ENCODE data around the gene C19orf25.

C19orf25 gene

DNA sequence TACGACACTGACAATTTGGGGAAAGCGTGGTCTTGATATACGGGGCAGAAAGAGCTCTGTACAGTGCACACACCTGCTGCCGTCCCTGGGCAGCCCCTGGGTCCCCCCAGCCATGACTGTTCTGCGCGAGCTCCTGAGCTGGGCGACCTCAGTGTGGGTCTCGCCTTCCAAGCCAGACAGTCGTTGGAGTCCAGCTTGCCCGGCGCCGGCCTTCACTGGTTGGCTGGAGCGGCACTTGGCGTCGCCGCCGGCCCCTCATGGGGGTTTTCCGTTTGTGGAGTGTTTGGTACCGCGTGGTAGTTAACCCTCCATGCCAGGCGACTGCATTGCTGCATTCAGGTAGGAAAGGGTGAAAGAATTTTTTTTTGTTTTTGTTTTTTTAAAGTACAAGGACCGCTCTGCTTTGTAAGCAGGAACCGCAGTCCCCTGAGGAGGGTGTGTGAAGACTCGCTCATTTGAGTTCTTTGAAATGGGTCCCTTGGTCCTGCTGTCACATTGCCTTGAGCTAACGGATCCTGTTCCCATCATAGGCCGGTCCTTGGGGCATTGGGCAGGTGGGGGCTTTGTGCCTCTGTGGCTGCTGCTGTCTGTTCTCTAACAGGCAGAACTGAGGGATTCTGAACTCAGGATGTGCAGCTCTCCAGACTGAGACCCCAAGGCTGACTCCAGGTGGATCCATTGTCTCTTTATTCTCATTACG is 51.6 kb downstream of the C19orf25 start:
- DNase-seq, result no peak

DNA sequence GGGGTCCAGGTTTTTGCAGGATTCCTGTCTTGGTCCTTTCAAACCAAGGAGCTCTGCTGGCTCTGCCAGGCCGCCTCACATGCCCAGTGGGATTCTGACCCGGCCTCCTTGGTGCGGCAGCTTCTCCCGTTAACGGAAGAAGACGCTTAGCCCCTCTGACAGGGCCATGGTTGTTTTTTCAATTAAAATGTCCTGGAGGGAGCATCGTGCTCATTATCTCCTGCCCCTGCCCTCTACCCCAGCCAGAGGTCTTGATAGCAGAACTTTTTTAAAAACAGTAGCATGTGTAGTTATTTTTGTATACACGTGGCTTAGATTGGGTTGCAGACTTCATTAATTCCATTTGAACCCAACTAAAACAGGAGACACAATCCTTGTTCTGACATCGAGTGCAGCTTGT is 52.3 kb downstream of the C19orf25 start:
- DNase-seq, result no peak

DNA sequence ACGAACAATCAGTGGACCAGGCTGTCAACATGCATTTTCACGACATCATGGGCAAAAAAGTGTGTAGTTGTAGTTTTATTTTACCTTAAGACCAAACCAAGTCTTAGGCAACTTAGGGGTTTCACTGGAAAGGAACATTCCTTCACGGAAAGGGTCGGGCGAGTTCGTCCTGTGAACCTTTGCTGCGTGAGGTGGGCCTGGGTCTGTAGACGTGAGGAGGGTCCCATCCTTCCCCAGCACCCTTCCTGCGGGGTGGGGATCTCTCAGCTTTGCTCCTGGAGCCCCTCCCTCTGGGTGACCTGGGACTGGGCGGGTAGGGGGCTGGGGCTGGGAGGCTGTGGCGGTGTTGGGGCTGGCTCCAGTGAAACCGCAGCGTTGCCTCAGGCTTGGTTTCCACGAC is 53.1 kb downstream of the C19orf25 start:
- no peak for DNase-seq

DNA sequence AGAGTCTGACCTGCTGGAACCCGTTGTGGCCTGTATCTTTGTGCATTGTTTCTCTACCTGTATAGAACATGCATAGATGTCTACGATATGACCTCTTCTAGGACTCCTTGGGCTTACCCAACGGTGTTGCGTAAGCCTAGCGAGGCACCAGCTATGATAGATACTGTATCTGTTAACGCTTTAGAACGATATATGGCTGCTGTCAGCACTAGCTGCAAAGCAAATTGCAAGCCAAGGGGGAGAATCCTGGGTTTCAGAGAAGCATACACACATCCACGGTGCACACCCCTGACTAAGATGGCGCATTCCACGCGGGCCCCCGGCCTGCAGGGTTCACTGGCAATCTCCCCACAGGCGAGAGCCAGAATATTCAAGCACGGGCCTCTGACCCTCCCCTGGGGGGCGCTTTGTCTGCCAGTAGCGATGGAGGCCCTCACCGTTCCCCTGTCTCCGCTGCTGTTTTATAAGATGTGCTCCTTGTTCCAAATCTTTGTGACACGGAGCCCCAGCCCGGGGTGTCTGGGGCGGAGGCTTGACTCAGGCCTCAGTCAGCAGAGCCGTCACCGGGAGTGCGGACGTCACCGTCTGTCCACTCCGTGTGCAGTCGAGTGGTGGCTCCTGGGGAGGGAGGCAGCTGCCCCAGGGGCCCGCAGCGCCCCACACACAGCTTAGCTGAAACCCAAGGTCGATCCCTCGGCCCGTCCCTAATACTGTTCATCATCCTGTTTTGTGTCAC is 53.7 kb downstream of the C19orf25 start:
- no peak for DNase-seq

DNA sequence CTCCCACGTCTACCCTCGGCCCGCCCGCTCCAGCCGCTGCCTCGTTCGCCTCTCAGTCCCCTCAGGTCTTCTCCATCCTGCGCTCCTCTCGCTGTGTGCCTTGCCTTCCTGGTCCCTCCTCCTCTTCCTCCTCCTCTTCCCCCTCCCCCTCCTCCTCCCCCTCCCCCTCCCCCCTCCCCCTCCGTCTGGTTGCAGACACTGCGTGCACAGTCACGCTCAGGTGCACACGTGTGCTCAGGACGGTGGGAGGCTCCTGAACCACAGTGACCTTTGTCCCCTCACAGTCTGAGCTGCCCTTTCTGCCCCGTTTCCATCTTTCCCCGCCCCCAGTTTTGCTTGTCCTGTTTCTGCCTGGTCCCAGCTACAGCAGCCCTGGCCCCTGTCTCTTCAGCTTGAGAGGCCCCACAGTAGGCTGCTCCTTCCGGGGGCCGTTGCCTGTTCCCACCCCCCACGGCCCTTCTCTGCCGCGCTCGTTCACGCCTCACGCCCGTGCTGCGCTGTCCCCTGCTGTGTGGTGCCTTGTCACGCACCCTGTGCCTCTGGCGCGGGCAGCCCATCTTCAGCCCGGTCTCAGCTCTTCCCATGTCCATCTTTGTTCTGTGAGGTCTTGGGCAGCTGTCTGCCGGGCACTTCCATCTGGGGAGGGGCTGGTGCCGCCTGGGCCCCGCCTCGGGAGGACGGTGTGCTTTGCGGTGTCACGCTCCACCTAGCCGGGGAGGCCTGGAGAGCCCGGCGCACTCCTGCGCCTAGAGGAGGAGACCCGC is 54.6 kb downstream of the C19orf25 start:
- DNase-seq, result no peak

DNA sequence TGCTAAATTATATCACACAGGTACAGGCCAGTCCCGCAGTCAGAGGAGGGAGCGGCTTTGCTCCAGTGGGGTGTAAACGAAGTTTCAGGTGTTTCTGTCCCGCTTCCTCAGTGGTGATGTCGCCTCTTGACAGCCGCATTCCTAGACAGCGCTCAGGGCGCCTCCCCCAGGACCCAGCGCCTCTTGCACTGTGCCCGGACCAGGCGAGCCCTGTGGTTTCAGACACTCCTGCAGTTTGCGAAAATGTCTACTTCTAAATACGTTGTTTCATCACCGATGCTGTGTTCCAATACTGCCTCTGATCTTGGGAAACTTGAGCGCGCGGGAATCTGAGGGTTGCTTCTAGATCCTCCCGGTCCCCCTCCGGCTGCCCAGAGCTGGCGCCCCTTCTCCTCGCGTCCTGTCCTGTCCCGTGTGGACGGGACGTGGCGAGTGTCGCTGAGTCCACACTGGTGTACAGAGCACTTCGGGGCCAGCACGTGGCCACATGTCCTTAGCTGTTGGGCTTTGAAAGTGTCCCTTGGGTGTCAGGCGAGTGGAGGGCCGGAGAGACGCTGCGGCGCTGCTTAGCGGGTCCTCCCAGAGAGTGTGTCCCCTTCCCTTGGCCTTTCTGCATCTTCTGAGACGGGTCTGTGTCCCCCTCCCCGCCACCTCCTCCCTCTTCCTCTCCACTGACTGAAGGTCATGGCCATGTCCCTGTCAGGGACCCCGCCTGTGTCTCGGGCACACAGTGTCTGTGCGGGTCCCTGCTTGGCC is 55.4 kb downstream of the C19orf25 start:
- no peak for DNase-seq
